MG63 (cell line): ENCODE results near the gene CEP164. TPM values are rescaled to one million over a fixed set of nuclear protein-coding genes. Genes with fewer than 3 reads are reported as not detected.

Experiments used
- DNase-seq: peaks from one replicate; pipeline ENCODE4 v3.0.0-alpha.2; 2020
- H3K27me3 ChIP-seq: fragments of 250-450 bp; sonication (Bioruptor Pico); 2 replicates; pipeline ENCODE4 v1.5.1; 2020; ENCODE audit warnings: mild to moderate bottlenecking, moderate library complexity
- H3K36me3 ChIP-seq: fragments of 250-450 bp; sonication (Bioruptor Pico); 2 replicates; pipeline ENCODE4 v1.5.1; 2020; ENCODE audit warnings: mild to moderate bottlenecking, moderate library complexity
- H3K4me3 ChIP-seq: fragments of 250-450 bp; sonication (Bioruptor Pico); 2 replicates; pipeline ENCODE4 v1.5.1; 2020; ENCODE audit warnings: mild to moderate bottlenecking, moderate library complexity
- H3K9me3 ChIP-seq: fragments of 250-450 bp; sonication (Bioruptor Pico); 2 replicates; pipeline ENCODE4 v1.5.1; 2020; ENCODE audit warnings: mild to moderate bottlenecking, moderate library complexity
- total RNA-seq: library from RNA; depleted of rRNA; stranded (reverse); fragments of >200 nt; shearing (Covaris generic); gene quantifications from 2 replicates; pipeline ENCODE4 v1.2.3, GENCODE V29; 2014; ENCODE audit warnings: low replicate concordance

The CEP164 gene
- total RNA-seq, 1 experiment from 2014 or later, result 33.1 TPM

- DNase-seq, result no peak
- no peak overlapping the region for H3K4me3 ChIP-seq
- peaks cover 42% of the 10 kb centered on the region for H3K36me3 ChIP-seq
- H3K9me3 ChIP-seq, result no peaks in the 10 kb centered on the region
- H3K27me3 ChIP-seq, result no peaks in the 10 kb centered on the region
These were observed 51.6 kb downstream of the CEP164 start for GRCh38 chr11:117378976-117379865.

- DNase-seq, result no peak
- Histone ChIP-seq H3K4me3 (no peak overlapping the region), H3K36me3 (peaks cover 40% of the 10 kb centered on the region), H3K27me3 (no peaks in the 10 kb centered on the region), H3K9me3 (no peaks in the 10 kb centered on the region)
These were observed 53.0 kb downstream of the CEP164 start for GRCh38 chr11:117380676-117381075.

- Histone ChIP-seq H3K27me3 (no peaks in the 10 kb centered on the region), H3K36me3 (peaks cover 43% of the 10 kb centered on the region), H3K4me3 (no peak overlapping the region), H3K9me3 (no peaks in the 10 kb centered on the region)
- DNase-seq, result no peak
These were observed 54.1 kb downstream of the CEP164 start for GRCh38 chr11:117381481-117382387.

GRCh38 chr11:117382746-117383145 lies 55.1 kb downstream of the CEP164 start:
- H3K4me3 ChIP-seq, result no peak overlapping the region
- H3K27me3 ChIP-seq, result no peaks in the 10 kb centered on the region
- no peaks in the 10 kb centered on the region for H3K9me3 ChIP-seq
- DNase-seq, result no peak
- peaks cover 46% of the 10 kb centered on the region for H3K36me3 ChIP-seq

- H3K27me3 ChIP-seq, result no peaks in the 10 kb centered on the region
- peak; percentile 66 for DNase-seq
- H3K4me3 ChIP-seq, result no peak overlapping the region
- peaks cover 48% of the 10 kb centered on the region for H3K36me3 ChIP-seq
- no peaks in the 10 kb centered on the region for H3K9me3 ChIP-seq
These were observed 56.4 kb downstream of the CEP164 start for GRCh38 chr11:117384045-117384444.

GRCh38 chr11:117385471-117385870 lies 57.8 kb downstream of the CEP164 start:
- no peak for DNase-seq
- Histone ChIP-seq H3K9me3 (no peaks in the 10 kb centered on the region), H3K36me3 (peaks cover 50% of the 10 kb centered on the region), H3K4me3 (no peak overlapping the region), H3K27me3 (no peaks in the 10 kb centered on the region)

GRCh38 chr11:117385906-117386305 lies 58.3 kb downstream of the CEP164 start:
- peaks cover 50% of the 10 kb centered on the region for H3K36me3 ChIP-seq
- H3K9me3 ChIP-seq, result no peaks in the 10 kb centered on the region
- no peaks in the 10 kb centered on the region for H3K27me3 ChIP-seq
- no peak overlapping the region for H3K4me3 ChIP-seq
- DNase-seq, result no peak

- Histone ChIP-seq H3K9me3 (no peaks in the 10 kb centered on the region), H3K27me3 (no peaks in the 10 kb centered on the region), H3K36me3 (peaks cover 61% of the 10 kb centered on the region), H3K4me3 (no peak overlapping the region)
- DNase-seq, result no peak
These were observed 60.5 kb downstream of the CEP164 start for GRCh38 chr11:117387992-117388755.

GRCh38 chr11:117390743-117391142 lies 63.1 kb downstream of the CEP164 start:
- Histone ChIP-seq H3K36me3 (peaks cover 70% of the 10 kb centered on the region), H3K27me3 (no peaks in the 10 kb centered on the region), H3K4me3 (no peak overlapping the region), H3K9me3 (no peaks in the 10 kb centered on the region)
- DNase-seq, result no peak

- Histone ChIP-seq H3K36me3 (peaks cover 68% of the 10 kb centered on the region), H3K9me3 (no peaks in the 10 kb centered on the region), H3K4me3 (no peak overlapping the region), H3K27me3 (no peaks in the 10 kb centered on the region)
- DNase-seq, result no peak
These were observed 63.5 kb downstream of the CEP164 start for GRCh38 chr11:117391181-117391580.

- Histone ChIP-seq H3K4me3 (no peak overlapping the region), H3K36me3 (peaks cover 70% of the 10 kb centered on the region), H3K9me3 (no peaks in the 10 kb centered on the region), H3K27me3 (no peaks in the 10 kb centered on the region)
- DNase-seq, result no peak
These were observed 64.5 kb downstream of the CEP164 start for GRCh38 chr11:117392001-117392690.

GRCh38 chr11:117392979-117393378 lies 65.3 kb downstream of the CEP164 start:
- Histone ChIP-seq H3K36me3 (peaks cover 76% of the 10 kb centered on the region), H3K9me3 (no peaks in the 10 kb centered on the region; the same call in 1 of the 2 replicates), H3K27me3 (no peaks in the 10 kb centered on the region), H3K4me3 (no peak overlapping the region)
- no peak for DNase-seq

GRCh38 chr11:117394221-117394925 lies 66.7 kb downstream of the CEP164 start:
- DNase-seq, result no peak
- H3K36me3 ChIP-seq, result peaks cover 81% of the 10 kb centered on the region
- H3K9me3 ChIP-seq, result no peaks in the 10 kb centered on the region; the same call in 1 of the 2 replicates
- no peak overlapping the region for H3K4me3 ChIP-seq
- no peaks in the 10 kb centered on the region for H3K27me3 ChIP-seq

GRCh38 chr11:117395476-117395875 lies 67.8 kb downstream of the CEP164 start:
- no peak for DNase-seq
- no peaks in the 10 kb centered on the region for H3K27me3 ChIP-seq
- H3K9me3 ChIP-seq, result no peaks in the 10 kb centered on the region; the same call in 1 of the 2 replicates
- H3K4me3 ChIP-seq, result no peak overlapping the region
- peaks cover 82% of the 10 kb centered on the region for H3K36me3 ChIP-seq

GRCh38 chr11:117396970-117397369 lies 69.3 kb downstream of the CEP164 start:
- no peaks in the 10 kb centered on the region; the same call in 1 of the 2 replicates for H3K9me3 ChIP-seq
- H3K27me3 ChIP-seq, result no peaks in the 10 kb centered on the region
- H3K36me3 ChIP-seq, result peaks cover 68% of the 10 kb centered on the region
- DNase-seq, result no peak
- H3K4me3 ChIP-seq, result no peak overlapping the region
